Measurements from ENCODE around the gene IGFBP5.

- TF ChIP-seq CTCF (IDR thresholded peaks at IDR 0.05), result no peak
- TF ChIP-seq POLR2A (IDR thresholded peaks at IDR 0.05), result no peak
- no peak for TF ChIP-seq POLR2AphosphoS5 (IDR thresholded peaks at IDR 0.05)
These were observed 45.8 kb downstream of the IGFBP5 start for GRCh38 chr2:216649574-216649973.
